HFF-Myc (cell line): ENCODE data around the gene P2RX7.

Source experiments
- DNase-seq: peaks from one replicate; pipeline ENCODE4 v3.0.0-alpha.2; 2011; ENCODE audit warnings: low read depth; ENCODE audit errors: extremely low read depth
- H3K4me3 ChIP-seq: replicated peaks from 2 replicates; pipeline ENCODE4 v1.5.1; 2011; ENCODE audit warnings: low read depth, mild to moderate bottlenecking, control low read depth, low read length
- TF ChIP-seq, protein P1 (sequence below): IDR thresholded peaks from 2 replicates; pipeline ENCODE4 v1.5.1; 2012; ENCODE audit warnings: mild to moderate bottlenecking, low read depth, low read length, control low read depth; ENCODE audit errors: missing control alignments

The P2RX7 gene

DNA sequence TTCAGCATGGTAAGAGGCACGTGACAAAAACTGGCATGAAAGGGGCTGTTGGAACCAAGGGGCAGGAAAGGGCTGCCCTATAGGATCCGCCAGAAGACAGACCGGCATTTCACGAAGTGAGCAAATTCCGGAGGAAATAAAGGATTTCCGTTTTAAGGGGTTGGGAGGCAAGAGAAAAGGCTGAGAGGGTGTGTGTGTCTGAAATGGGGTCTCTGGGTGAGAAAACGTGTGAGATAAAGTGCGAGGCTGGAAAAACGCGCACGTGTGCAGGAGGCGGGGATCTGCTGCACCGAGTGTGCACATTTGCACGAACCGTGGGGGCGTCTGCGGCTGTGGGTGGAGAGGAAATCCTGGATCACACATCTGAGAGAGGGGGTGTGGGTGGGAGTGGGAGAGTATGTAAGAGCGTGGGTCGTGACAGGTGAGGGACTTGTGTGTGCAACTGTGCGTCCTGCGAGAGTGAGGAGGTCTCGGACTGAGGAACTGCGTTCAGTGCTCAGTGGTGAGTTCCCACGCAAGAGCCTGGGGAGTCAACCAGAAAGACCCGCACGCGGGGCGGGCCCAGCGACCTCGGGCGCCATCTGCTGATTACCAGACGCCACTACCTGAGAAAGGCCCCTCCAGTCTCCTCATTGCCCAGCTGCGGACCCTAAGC lies 37.0 kb upstream of the P2RX7 start:
- TF ChIP-seq, protein P1, sequence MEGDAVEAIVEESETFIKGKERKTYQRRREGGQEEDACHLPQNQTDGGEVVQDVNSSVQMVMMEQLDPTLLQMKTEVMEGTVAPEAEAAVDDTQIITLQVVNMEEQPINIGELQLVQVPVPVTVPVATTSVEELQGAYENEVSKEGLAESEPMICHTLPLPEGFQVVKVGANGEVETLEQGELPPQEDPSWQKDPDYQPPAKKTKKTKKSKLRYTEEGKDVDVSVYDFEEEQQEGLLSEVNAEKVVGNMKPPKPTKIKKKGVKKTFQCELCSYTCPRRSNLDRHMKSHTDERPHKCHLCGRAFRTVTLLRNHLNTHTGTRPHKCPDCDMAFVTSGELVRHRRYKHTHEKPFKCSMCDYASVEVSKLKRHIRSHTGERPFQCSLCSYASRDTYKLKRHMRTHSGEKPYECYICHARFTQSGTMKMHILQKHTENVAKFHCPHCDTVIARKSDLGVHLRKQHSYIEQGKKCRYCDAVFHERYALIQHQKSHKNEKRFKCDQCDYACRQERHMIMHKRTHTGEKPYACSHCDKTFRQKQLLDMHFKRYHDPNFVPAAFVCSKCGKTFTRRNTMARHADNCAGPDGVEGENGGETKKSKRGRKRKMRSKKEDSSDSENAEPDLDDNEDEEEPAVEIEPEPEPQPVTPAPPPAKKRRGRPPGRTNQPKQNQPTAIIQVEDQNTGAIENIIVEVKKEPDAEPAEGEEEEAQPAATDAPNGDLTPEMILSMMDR, result peak; percentile 79
- H3K4me3 ChIP-seq, result 0 out of 2 replicates have a peak overlapping the region, but pooled peaks have one; percentile 6
- peak; percentile 5 for DNase-seq

DNA sequence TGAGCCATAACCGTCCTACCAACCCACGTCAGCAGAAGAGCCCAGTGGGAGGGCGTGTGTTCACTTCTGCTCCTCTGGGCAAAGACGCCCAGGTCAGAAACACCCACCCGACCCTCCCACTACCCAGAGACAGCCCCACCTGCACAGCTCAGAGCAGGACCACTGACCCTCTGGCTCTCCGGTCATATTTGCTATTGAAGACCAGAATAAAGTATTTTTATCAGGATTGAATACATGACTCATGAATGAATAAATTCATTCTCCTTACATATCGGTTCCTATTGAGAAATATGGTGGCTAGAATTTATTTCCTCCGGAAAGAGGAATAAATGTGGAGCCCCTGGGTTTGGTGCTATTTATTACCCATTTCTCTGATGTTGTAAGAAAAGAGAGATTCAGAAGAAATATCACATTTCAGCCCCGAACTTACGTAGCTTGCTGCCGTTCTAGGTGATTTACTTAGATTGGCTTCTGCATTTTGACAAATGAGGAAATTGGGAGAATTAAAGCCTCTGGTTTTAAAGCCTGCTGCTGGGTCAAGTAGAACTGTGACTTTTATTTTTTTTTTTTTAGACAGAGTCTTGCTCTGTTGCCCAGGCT lies 36.4 kb upstream of the P2RX7 start:
- no peak for DNase-seq
- H3K4me3 ChIP-seq, result no peak overlapping the region
- TF ChIP-seq, protein P1, result no peak

DNA sequence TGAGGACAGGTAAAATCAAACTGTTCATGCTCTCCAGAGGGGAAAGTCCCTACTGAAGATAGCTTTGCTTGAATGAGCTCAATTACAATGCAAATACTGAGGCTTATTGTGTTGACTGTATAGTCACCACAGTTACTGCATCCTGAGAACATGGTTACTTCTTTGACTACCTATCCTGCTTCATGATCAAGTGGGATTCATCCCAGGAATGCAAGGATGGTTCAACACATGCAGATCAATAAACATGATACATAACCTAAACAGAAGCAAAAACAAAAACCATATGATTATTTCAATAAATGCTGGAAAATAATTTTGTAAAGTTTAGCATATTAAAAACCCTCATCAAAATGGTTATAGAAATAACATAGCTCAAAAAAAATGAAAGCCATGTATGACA lies 32.9 kb upstream of the P2RX7 start:
- DNase-seq, result no peak
- no peak overlapping the region for H3K4me3 ChIP-seq
- TF ChIP-seq, protein P1, result no peak

DNA sequence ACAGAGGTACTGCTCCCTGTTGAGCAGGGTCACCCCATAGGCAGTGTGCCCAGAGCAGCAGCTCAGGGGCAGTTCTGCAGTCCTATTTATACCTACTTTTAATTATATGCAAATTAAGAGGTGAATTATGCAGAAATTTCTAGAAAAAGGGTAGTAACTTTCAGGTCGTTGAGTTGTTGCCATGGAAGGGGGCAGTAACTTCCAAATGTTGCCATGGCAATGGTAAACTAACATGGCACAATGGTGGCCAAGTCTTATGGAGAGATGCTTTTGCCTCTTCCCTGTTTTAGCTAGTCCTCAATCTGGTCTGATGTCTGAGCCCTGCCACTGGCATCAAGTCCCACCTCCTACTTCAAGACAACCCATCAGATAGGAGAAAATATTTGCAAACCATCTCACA lies 30.4 kb upstream of the P2RX7 start:
- no peak overlapping the region for H3K4me3 ChIP-seq
- no peak for DNase-seq
- TF ChIP-seq, protein P1, result no peak

DNA sequence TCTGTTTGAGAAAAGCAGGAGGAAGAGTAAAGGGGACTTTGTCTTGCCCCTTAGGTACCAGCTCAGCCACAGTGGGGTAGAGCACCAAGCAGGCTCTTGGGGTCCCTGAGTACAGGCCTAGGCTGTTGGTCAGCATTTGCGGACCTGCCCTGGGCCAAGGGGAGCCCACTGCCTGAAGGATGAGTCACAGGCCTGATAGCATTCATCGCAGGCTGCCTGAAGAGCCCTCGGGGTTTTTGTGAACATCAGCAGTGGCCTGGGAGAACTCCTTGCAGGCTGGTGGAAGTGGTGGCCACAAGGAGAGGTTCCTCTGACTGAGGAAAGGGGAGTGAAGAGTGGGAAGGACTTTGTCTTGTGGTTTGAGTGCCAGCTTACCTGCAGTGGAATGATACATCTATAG lies 25.0 kb upstream of the P2RX7 start:
- TF ChIP-seq, protein P1, result no peak
- no peak overlapping the region for H3K4me3 ChIP-seq
- no peak for DNase-seq

DNA sequence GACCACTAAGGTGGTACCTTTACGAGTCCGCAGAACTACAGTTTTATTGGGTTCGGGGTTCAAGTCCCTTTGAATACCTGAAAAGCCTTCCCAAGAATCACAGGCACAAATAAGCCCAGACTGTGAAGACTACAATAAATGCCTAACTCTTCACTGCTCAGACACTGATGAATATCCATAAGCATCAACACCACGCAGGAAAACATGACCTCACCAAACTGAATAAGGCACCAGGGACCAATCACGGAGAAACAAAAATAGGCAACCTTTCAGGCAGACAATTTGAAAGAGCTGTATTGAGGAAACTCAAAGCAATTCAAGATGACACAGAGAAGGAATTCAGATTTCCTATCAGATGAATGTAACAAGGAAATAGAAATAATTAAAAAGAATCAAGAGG lies 24.2 kb upstream of the P2RX7 start:
- TF ChIP-seq, protein P1, result no peak
- no peak for DNase-seq
- H3K4me3 ChIP-seq, result no peak overlapping the region
